Measurements from ENCODE around the gene KLK12.

DNA sequence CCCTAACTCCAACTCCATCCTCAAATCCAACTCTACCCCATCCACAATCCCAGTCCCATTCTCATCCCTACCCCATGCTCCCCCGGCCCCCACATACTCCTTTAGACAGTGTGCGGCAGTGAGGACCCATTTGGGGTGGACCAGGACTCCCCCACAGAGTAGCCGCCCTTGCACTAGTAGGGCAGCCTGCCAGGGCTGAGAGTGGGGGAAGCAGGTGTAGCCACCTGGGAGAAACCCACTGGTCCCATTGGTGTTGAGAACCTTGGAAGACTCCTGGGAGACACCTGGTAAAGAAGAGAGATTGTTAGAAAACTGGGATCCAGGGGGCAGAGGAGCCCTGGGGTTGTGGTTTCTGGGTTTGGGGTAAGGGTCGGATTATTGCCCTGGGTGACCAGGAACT, 25.5 kb upstream of the KLK12 start:
- no peak for TF ChIP-seq ZNF184 (tag by site-specific recombination; IDR thresholded peaks at IDR 0.05)
- TF ChIP-seq, protein P1, sequence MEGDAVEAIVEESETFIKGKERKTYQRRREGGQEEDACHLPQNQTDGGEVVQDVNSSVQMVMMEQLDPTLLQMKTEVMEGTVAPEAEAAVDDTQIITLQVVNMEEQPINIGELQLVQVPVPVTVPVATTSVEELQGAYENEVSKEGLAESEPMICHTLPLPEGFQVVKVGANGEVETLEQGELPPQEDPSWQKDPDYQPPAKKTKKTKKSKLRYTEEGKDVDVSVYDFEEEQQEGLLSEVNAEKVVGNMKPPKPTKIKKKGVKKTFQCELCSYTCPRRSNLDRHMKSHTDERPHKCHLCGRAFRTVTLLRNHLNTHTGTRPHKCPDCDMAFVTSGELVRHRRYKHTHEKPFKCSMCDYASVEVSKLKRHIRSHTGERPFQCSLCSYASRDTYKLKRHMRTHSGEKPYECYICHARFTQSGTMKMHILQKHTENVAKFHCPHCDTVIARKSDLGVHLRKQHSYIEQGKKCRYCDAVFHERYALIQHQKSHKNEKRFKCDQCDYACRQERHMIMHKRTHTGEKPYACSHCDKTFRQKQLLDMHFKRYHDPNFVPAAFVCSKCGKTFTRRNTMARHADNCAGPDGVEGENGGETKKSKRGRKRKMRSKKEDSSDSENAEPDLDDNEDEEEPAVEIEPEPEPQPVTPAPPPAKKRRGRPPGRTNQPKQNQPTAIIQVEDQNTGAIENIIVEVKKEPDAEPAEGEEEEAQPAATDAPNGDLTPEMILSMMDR (tag by site-specific recombination; IDR thresholded peaks at IDR 0.05), result no peak
- TF ChIP-seq, protein P2, sequence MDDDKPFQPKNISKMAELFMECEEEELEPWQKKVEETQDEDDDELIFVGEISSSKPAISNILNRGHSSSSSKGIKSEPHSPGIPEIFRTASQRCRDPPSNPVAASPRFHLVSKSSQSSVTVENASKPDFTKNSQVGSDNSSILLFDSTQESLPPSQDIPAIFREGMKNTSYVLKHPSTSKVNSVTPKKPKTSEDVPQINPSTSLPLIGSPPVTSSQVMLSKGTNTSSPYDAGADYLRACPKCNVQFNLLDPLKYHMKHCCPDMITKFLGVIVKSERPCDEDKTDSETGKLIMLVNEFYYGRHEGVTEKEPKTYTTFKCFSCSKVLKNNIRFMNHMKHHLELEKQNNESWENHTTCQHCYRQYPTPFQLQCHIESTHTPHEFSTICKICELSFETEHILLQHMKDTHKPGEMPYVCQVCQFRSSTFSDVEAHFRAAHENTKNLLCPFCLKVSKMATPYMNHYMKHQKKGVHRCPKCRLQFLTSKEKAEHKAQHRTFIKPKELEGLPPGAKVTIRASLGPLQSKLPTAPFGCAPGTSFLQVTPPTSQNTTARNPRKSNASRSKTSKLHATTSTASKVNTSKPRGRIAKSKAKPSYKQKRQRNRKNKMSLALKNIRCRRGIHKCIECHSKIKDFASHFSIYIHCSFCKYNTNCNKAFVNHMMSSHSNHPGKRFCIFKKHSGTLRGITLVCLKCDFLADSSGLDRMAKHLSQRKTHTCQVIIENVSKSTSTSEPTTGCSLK (tag by site-specific recombination; IDR thresholded peaks at IDR 0.05), result no peak
- no peak for TF ChIP-seq ZNF311 (tag by site-specific recombination; IDR thresholded peaks at IDR 0.05; ENCODE audit: borderline replicate concordance)
- no peak for TF ChIP-seq ZNF792 (tag by site-specific recombination; IDR thresholded peaks at IDR 0.05)
- TF ChIP-seq ZFP37 (tag by site-specific recombination; IDR thresholded peaks at IDR 0.05), result no peak
- TF ChIP-seq ZNF416 (tag by site-specific recombination; IDR thresholded peaks at IDR 0.05), result no peak
- no peak for TF ChIP-seq ZNF114 (tag by site-specific recombination; IDR thresholded peaks at IDR 0.05)
- TF ChIP-seq ZNF23 (tag by site-specific recombination; IDR thresholded peaks at IDR 0.05; ENCODE audit: borderline replicate concordance), result no peak
- no peak for TF ChIP-seq ZNF473 (tag by site-specific recombination; IDR thresholded peaks at IDR 0.05)
- TF ChIP-seq, protein P3, sequence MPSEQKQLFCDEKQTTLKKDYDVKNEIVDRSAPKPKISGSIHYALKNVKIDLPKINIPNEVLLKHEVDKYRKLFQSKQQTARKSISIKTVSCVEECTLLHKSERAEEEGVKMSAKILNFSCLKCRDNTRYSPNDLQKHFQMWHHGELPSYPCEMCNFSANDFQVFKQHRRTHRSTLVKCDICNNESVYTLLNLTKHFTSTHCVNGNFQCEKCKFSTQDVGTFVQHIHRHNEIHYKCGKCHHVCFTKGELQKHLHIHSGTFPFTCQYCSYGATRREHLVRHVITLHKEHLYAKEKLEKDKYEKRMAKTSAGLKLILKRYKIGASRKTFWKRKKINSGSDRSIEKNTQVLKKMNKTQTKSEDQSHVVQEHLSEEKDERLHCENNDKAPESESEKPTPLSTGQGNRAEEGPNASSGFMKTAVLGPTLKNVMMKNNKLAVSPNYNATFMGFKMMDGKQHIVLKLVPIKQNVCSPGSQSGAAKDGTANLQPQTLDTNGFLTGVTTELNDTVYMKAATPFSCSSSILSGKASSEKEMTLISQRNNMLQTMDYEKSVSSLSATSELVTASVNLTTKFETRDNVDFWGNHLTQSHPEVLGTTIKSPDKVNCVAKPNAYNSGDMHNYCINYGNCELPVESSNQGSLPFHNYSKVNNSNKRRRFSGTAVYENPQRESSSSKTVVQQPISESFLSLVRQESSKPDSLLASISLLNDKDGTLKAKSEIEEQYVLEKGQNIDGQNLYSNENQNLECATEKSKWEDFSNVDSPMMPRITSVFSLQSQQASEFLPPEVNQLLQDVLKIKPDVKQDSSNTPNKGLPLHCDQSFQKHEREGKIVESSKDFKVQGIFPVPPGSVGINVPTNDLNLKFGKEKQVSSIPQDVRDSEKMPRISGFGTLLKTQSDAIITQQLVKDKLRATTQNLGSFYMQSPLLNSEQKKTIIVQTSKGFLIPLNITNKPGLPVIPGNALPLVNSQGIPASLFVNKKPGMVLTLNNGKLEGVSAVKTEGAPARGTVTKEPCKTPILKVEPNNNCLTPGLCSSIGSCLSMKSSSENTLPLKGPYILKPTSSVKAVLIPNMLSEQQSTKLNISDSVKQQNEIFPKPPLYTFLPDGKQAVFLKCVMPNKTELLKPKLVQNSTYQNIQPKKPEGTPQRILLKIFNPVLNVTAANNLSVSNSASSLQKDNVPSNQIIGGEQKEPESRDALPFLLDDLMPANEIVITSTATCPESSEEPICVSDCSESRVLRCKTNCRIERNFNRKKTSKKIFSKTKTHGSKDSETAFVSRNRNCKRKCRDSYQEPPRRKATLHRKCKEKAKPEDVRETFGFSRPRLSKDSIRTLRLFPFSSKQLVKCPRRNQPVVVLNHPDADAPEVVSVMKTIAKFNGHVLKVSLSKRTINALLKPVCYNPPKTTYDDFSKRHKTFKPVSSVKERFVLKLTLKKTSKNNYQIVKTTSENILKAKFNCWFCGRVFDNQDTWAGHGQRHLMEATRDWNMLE (tag by site-specific recombination; conservative IDR thresholded peaks at IDR 0.05; ENCODE audit: low read depth), result no peak
- TF ChIP-seq GLI2 (tag by site-specific recombination; IDR thresholded peaks at IDR 0.05; ENCODE audit: borderline replicate concordance, low read depth), result no peak
- TF ChIP-seq, protein P4, sequence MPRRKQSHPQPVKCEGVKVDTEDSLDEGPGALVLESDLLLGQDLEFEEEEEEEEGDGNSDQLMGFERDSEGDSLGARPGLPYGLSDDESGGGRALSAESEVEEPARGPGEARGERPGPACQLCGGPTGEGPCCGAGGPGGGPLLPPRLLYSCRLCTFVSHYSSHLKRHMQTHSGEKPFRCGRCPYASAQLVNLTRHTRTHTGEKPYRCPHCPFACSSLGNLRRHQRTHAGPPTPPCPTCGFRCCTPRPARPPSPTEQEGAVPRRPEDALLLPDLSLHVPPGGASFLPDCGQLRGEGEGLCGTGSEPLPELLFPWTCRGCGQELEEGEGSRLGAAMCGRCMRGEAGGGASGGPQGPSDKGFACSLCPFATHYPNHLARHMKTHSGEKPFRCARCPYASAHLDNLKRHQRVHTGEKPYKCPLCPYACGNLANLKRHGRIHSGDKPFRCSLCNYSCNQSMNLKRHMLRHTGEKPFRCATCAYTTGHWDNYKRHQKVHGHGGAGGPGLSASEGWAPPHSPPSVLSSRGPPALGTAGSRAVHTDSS (tag by site-specific recombination; IDR thresholded peaks at IDR 0.05), result no peak
- TF ChIP-seq ZFHX2 (tag by site-specific recombination; conservative IDR thresholded peaks at IDR 0.05), result no peak
